Choroid plexus epithelial cell (primary cell): ENCODE measurements around the gene OOSP3.
"Not testable (repeated sequence)": the region's sequence is repeated elsewhere in the genome, so short reads cannot be mapped to it uniquely, and the experiment has no call there.

Experiments used
- DNase-seq: peaks from one replicate; pipeline ENCODE4 v3.0.0-alpha.2; 2010; ENCODE audit warnings: low read depth
- H3K4me3 ChIP-seq: 2 replicates; pipeline ENCODE4 v1.5.1; 2011; ENCODE audit warnings: low read depth, mild to moderate bottlenecking, control low read depth, low read length, moderate library complexity
- TF ChIP-seq, protein P1 (sequence below): conservative IDR thresholded peaks from 2 replicates; pipeline ENCODE4 v1.5.1; 2011; ENCODE audit warnings: low read depth, mild to moderate bottlenecking, control low read depth, inconsistent platforms, low read length, moderate library complexity

The OOSP3 gene

DNA sequence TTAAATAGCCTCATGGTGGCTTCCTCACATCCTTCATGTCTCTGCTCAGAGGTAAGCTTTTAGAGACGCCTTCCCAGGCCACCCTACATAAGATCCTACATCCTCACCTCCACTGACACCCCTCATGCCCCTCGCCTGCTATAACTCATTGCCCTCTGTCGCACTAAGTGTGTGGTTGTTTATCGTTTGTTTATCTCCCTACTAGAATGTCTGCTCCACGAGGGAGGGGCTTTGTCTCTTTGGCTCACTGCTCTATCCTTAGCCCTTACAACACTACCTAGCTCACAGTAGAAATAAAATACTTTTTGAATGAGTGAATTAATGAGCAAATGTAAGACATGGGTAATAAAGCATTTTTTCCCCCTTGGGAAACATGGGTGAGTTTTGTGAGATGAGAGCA is 32.0 kb upstream of the OOSP3 start:
- DNase-seq: no peak
- TF ChIP-seq, protein P1, sequence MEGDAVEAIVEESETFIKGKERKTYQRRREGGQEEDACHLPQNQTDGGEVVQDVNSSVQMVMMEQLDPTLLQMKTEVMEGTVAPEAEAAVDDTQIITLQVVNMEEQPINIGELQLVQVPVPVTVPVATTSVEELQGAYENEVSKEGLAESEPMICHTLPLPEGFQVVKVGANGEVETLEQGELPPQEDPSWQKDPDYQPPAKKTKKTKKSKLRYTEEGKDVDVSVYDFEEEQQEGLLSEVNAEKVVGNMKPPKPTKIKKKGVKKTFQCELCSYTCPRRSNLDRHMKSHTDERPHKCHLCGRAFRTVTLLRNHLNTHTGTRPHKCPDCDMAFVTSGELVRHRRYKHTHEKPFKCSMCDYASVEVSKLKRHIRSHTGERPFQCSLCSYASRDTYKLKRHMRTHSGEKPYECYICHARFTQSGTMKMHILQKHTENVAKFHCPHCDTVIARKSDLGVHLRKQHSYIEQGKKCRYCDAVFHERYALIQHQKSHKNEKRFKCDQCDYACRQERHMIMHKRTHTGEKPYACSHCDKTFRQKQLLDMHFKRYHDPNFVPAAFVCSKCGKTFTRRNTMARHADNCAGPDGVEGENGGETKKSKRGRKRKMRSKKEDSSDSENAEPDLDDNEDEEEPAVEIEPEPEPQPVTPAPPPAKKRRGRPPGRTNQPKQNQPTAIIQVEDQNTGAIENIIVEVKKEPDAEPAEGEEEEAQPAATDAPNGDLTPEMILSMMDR: no peak

DNA sequence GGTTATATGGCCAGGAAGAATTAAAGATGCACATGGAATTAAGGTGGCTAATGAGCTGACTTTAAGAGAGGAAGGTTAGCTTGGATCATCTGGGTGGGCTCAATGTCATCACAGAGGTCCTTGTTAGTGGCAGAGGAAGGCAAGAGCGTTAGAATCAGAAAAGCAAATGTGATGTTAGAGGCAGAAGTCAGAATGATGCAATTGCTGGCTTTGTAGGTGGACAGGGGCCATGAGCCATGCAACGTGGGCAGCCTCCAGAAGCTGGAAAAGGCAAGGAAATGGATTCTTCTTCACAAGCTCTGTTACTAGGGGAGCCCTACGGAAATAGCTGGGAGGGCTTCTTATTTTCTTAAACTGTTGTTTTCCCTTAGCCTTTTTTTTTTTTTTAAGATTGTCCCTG is 31.0 kb upstream of the OOSP3 start:
- H3K4me3 ChIP-seq: no peak overlapping the region
- TF ChIP-seq, protein P1: no peak
- DNase-seq: no peak

More for the DNA sequence above, 32.0 kb upstream of the OOSP3 start:
- no peak overlapping the region for H3K4me3 ChIP-seq

DNA sequence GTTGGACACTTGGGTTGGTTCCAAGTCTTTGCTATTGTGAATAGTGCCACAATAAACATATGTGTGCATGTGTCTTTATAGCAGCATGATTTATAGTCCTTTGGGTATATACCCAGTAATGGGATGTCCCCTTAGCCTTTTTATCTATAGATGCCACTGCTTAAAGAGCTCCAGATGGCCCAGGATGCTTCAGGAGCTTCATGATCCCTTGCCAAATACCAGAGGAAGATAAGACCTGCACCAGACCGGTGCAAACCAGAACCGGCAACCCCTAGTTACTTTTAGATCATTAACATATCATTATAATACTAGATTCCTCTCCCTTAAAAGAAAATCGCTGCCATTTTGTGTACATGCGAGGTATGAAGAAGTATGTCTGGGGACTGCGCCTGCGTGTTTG is 30.1 kb upstream of the OOSP3 start:
- not testable (repeated sequence) for DNase-seq, H3K4me3 ChIP-seq

DNA sequence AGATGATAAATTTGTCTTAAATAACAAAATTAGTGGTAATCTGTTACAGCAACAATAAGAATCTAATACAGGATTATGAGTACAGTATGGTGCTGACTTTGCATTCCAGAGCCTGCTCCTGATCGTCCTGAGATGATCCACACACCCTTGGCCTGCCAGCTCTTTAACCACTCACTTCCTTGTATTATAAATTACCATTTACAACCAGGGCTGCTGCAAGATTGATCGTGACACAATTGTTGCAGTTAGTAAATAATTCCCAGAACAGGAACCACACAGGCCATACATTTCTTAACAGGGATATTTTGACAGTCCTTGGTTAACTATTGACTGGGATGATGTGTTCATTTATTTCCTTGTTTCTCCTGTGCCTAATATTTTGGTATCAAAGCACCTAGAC is 29.5 kb upstream of the OOSP3 start:
- TF ChIP-seq, protein P1: no peak
- no peak overlapping the region for H3K4me3 ChIP-seq
- DNase-seq: no peak

DNA sequence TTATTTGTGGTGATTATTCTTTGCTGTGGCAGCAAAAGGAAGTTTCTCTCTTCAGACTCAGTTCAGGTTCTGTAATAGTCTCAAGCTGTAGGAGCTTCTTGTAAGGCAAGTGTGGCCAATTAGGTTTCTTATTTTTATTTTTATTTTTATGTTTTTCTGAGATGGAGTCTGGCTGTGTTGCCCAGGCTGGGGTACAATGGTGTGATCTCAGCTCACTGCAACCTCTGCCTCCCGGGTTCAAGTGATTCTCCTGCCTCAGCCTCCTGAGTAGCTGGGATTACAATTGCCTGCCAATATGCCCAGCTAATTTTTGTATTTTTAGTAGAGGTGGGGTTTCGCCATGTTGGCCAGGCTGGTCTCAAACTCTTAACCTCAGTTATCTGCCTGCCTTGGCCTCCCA is 29.0 kb upstream of the OOSP3 start:
- not testable (repeated sequence) for H3K4me3 ChIP-seq, DNase-seq

DNA sequence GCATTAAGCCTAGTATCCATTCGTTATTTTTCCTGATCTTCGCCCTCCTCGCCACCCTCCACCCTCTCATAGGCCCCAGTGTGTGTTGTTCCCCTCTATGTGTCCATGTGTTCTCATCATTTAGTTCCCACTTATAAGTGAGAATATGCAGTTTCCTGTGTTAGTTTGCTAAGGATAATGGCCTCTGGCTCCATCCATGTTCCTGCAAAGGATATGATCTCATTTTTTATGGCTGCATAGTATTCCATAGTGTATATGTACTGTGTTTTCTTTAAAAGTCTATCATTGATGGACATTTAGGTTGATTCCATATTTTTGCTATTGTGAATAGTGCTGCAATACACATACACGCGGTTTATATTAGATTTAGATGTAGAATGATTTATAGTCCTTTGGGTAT is 27.2 kb upstream of the OOSP3 start:
- not testable (repeated sequence) for DNase-seq, H3K4me3 ChIP-seq

DNA sequence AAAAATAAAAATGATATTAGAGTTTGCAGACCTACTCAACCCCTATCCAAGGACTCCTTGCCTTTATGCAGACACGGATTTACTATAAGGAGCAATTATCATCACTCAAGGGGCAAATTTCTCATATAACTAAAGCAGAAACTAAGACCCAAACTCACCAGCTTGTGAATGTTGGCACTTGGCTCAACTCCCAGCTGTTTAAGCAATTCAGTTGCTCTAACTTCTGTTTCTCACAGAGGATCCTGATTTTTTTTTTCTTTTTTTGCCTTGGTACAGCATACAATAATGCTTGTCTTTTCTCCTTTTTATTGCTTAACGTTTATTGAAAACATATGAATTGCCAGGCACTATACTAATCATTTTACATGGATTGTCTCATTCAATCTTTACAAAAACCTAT is 23.7 kb upstream of the OOSP3 start:
- no peak for DNase-seq
- no peak overlapping the region for H3K4me3 ChIP-seq
- TF ChIP-seq, protein P1: no peak

DNA sequence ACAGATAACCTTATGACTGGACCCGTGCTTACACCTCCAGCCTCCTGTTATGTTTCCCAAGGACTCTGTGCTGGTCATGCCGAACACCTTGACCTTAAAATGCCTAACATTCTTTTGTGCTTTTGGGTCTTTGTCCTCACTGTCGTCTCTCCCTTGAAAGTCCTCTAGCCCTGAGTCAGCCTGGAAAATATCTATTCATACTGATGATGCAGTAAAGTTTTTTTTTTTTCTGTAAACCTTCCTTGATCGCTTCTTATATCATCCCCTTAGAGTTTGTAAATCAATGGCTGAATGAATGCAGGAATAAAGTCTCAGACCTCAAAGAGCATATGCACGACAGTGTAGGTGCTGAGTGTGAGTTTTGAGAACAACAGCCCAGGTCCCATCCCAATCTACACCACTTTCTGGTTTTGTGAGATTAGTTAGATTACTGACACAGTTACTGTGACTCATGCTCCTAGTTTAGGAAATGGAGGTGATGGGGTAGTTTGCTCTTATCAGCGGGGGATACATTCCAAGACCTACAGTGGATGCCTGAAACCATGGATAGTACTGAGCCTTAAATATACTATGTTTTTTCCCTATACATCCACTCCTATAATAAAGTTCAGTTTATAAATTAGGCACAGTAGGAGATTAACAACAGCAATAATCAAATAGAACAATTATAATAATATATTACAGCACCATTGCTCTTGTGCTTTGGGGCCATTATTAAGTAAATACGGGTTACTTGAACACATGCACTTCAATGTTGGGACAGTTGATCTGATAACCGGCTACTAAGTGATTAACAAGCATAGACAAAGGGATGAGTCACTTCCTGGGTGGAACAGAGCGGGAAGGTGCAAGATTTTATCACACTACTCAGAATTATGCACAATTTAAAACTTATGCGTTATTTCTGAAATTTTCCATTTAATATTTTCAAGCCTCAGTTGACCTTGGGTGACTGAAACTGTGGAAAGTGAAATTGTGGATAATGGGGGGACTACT is 20.8 kb upstream of the OOSP3 start:
- H3K4me3 ChIP-seq: no peak overlapping the region
- TF ChIP-seq, protein P1: no peak
- no peak for DNase-seq

DNA sequence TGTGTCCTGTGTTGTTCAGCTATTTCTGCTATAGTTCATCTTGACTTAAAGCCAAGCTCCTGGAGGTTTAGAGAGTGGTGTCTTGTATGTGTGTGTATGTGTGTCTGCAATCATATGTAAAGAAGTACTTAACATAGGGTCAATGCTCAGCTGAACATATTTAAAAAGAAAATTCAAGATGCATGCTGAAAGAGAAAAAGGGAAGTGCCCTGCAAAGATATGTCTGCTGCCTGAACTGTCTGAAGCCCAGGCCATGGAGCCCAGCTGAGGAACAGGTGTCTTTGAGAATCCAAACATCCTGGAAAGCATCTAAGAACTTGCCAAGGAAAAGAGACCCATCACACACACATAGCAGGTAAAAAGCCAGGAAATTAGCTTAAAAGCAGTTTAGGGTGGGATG is 18.9 kb upstream of the OOSP3 start:
- DNase-seq: no peak
- TF ChIP-seq, protein P1: no peak

More for the DNA sequence above, 18.9 kb upstream of the OOSP3 start:
- no peak overlapping the region for H3K4me3 ChIP-seq
